GM12801 (cell line): ENCODE data around the gene TSPAN9.

Experiments
- TF ChIP-seq, protein P1 (sequence below): IDR thresholded peaks from one replicate; pipeline ENCODE4 v1.5.1; 2011; ENCODE audit warnings: control low read depth; ENCODE audit not compliant: insufficient read length; ENCODE audit errors: extremely low read depth

The TSPAN9 gene

DNA sequence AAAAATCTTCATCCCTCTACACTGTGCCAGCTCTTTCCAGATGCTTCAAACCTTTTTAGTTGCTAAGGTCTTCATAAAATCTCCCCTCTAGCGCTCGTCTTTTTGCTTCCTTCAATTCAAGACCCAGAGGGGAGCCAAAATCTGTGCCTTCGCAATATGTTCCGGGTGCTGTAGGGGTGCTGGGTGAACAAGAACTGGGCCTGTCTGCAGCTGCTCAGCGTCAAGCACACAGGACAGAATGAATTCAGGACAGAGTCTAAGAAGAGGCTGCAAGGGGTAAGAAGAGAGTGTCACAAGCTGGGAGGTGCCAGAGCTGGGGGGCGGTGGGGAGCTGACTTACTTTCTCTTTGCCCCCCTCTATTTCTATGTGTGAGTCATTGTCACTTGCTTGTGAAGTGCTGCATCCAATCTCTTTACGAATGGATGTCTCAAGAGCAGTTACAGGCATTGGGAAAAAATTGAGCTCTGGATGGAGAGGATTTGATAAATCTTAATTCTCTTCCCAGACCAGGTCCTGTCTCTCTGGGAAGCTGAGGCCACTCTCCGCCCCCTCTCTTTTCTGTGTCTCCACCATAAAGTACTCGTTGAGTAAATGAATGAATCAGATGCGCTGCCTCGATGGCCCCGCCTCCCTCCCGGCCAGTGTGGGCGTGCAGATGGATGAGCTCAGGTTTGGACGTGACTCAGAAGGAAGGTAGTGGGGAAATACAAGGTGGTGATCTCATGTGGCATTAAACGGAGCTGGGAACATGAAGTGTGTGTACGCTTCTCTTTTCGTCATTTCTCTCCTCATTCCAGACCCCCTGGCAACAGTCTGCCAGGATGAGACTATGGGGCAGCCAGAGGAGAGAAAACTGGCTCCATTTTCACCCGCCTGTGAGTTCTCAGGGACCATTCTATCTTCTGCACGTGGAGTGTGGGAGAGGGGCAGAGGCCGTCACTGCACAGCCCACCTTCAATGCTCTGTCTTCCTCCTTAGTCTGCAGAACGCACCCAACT, 91.3 kb downstream of the TSPAN9 start:
- TF ChIP-seq, protein P1, sequence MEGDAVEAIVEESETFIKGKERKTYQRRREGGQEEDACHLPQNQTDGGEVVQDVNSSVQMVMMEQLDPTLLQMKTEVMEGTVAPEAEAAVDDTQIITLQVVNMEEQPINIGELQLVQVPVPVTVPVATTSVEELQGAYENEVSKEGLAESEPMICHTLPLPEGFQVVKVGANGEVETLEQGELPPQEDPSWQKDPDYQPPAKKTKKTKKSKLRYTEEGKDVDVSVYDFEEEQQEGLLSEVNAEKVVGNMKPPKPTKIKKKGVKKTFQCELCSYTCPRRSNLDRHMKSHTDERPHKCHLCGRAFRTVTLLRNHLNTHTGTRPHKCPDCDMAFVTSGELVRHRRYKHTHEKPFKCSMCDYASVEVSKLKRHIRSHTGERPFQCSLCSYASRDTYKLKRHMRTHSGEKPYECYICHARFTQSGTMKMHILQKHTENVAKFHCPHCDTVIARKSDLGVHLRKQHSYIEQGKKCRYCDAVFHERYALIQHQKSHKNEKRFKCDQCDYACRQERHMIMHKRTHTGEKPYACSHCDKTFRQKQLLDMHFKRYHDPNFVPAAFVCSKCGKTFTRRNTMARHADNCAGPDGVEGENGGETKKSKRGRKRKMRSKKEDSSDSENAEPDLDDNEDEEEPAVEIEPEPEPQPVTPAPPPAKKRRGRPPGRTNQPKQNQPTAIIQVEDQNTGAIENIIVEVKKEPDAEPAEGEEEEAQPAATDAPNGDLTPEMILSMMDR: no peak

DNA sequence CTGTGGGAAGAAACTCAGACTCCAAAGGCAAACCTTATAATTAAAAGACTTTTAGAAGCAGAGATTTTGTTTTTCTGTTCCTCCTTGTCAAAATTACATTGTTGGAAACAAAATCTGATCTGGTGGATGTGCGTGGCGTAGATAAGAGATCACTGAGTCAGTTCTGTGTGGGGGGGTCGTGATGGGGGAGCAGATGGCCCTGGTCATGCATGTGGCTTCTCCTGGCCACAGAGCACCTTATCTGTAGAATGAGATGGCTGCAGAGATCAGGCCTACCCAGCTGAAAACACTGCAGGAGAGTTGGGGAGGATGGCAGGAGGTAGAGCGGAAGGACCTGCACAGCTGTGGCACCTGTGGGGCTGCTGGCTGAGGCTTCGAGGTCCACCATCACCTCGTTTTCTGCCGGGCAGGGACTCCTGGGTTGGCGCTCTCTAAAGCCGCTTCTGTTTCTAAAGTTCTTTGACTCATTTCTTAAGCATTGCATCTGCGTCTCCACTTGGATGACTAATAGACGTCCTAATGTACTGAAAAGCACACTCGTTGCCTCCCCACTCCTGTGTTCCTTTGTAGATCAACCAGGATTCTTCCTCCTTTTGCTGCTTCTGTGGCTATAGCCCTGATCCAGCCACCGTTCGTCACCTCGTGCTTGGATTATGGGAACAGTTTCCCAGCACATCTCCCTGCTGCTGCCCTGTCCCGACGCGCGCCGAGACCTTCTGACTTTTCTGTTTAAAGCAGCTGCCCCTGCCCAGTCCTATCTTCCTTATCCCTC, 93.4 kb downstream of the TSPAN9 start:
- TF ChIP-seq, protein P1: no peak

DNA sequence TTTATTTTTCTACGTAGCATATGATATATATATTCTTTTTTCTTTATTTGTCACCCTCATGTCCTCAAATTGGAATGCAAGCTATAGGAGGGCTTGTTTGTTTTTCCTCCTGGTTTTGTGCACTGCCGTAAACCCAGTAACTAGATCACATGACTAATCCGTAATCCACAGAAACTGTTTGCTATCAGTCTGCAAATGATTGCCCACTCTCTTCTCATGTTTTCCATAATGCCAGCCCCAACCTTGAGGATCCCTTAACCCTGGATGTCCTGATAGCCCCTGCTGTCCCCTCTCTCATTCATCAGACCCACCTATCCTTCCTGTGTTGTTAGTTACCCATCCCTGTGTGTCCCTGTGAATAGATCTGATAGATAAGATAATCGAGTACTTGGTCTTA, 94.0 kb downstream of the TSPAN9 start:
- TF ChIP-seq, protein P1: no peak

DNA sequence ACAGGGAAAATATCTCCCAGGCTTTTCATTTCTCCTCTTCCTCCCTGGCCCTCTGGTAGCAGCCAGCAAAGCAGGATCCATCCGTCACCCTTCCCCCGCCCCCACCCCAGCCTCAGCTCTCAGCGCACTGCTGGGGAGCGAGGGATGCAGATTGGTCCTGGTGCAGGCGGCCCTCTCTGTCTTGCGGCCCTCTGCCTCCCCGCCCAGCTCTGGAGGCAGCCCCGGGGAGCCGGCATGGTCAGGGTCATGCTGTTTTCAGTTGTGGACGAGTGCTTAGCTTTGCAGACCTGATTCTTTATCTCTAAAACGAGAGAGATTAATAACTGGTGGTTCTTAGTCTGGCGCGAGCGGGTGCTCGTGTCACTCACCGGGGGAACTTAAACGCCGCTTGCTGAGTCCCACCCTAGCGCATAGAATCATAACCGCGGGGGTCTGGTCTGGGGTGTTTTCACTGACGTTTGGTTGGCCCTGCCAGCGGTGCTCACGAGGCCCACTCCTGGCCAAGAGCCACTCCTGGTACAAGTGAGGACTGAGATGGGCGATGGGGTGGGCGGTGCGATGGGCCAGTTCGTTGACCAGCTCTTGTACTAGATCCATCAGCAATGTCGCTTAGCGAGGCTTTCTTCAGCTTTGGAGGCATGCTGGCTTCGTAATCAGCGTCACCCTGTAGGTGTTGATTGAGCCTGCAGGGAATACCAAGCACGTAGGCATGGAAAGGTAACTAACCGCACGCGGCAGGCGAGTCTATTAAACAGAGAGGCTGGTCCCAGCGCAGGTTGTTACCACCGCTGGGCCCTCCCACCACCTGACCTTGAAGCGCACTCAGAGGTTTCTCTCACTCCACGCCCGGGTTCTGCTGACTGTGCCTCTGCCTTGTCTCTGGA, 95.2 kb downstream of the TSPAN9 start:
- TF ChIP-seq, protein P1: no peak

DNA sequence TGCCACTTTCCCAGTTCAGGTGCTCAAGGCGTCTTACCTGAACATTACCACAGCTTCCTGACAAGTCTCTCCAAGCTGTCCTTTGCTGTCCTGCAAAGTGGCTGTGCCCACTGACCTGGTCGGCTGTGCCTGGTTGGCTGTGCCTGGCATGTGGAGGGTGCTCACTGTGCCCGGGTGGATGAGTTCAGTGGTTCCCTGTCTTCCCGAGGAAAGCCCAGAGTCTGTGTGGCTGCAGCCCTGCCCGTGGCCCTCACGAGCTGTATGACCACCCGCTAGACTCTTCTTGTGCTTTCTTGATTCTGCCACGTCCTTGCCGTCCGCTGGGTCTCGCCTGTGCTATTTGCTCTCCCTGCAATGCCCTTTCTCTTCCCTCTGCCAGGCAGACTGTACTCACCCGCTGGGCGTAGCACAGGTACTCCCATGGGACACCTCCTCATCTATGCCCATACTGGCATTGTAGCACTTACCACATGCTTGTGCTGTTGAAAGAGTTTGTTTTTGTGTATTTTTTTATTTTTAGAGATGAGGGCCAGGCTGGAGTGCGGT, 95.9 kb downstream of the TSPAN9 start:
- TF ChIP-seq, protein P1: no peak

DNA sequence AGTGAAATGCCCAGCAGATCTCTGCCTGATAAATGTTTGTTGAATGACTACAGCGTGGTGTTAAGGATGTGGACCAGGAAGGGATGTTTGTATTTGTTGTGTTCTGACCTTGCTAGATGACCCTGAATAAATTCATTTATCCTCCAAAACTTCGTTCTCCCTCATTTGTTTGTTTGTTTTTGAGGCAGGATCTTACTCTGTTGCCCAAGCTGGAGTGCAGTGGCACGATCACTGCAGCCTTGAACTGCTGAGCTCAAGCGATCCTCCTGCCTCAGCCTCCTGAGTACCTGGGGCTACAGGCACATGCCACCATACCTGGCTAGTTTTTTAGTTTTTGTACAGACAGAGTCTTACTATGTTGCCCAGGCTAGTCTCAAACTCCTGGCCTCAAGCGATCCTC, 96.7 kb downstream of the TSPAN9 start:
- TF ChIP-seq, protein P1: no peak
